ENCODE data around the gene GAS6.

GAS6 gene

GRCh38 chr13:113788413-113789135 is 75.3 kb downstream of the GAS6 start:
- Histone ChIP-seq H3K27me3 (ENCODE audit: insufficient read depth, low read depth, severe bottlenecking) (peaks cover 13% of the 10 kb centered on the region), H3K4me3 (ENCODE audit: low read depth, low read length) (no peak overlapping the region), H3K9me3 (ENCODE audit: severe bottlenecking) (peaks cover 6% of the 10 kb centered on the region), H3K36me3 (no peaks in the 10 kb centered on the region), H3K27ac (no peak overlapping the region)
- no peak for DNase-seq
- no peak for TF ChIP-seq CTCF (IDR thresholded peaks at IDR 0.05; ENCODE audit: low read depth, low read length)

DNA sequence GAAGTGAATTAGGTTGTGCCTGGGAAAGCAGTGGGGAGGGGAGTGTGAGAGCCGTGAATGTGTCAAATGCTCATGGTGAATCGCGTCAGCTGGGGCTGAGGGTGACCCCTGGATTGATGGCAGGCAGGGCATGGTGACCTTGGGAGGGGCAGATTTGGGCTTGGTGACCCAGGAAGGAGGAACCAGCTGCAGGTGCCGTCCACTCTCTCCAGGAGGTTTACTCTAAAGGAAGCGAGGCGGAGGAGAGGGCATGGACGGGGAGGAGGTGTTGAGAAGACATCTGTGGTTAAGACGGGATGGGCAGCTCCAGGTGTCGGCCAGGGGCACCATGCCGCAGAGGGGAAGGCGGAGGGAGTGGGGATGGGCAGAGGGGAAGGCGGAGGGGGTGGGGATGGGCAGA is 76.2 kb downstream of the GAS6 start:
- Histone ChIP-seq H3K4me3 (ENCODE audit: low read depth, low read length) (no peak overlapping the region), H3K36me3 (no peaks in the 10 kb centered on the region), H3K27ac (no peak overlapping the region), H3K9me3 (ENCODE audit: severe bottlenecking) (peaks cover 6% of the 10 kb centered on the region), H3K27me3 (ENCODE audit: insufficient read depth, low read depth, severe bottlenecking) (peaks cover 13% of the 10 kb centered on the region)
- DNase-seq, result no peak
- no peak for TF ChIP-seq CTCF (IDR thresholded peaks at IDR 0.05; ENCODE audit: low read depth, low read length)

GRCh38 chr13:113786262-113786841 is 77.5 kb downstream of the GAS6 start:
- H3K9me3 ChIP-seq (ENCODE audit: severe bottlenecking), result peaks cover 6% of the 10 kb centered on the region
- H3K27me3 ChIP-seq (ENCODE audit: insufficient read depth, low read depth, severe bottlenecking), result peaks cover 13% of the 10 kb centered on the region
- no peak overlapping the region for H3K27ac ChIP-seq
- no peak for TF ChIP-seq CTCF (IDR thresholded peaks at IDR 0.05; ENCODE audit: low read depth, low read length)
- no peak for DNase-seq
- no peaks in the 10 kb centered on the region for H3K36me3 ChIP-seq
- H3K4me3 ChIP-seq (ENCODE audit: low read depth, low read length), result no peak overlapping the region

- Histone ChIP-seq H3K27me3 (ENCODE audit: insufficient read depth, low read depth, severe bottlenecking) (peaks cover 13% of the 10 kb centered on the region), H3K4me3 (ENCODE audit: low read depth, low read length) (no peak overlapping the region), H3K9me3 (ENCODE audit: severe bottlenecking) (peaks cover 6% of the 10 kb centered on the region), H3K27ac (no peak overlapping the region), H3K36me3 (no peaks in the 10 kb centered on the region)
- no peak for DNase-seq
- no peak for TF ChIP-seq CTCF (IDR thresholded peaks at IDR 0.05; ENCODE audit: low read depth, low read length)
These were observed 78.5 kb downstream of the GAS6 start for GRCh38 chr13:113785051-113786010.

DNA sequence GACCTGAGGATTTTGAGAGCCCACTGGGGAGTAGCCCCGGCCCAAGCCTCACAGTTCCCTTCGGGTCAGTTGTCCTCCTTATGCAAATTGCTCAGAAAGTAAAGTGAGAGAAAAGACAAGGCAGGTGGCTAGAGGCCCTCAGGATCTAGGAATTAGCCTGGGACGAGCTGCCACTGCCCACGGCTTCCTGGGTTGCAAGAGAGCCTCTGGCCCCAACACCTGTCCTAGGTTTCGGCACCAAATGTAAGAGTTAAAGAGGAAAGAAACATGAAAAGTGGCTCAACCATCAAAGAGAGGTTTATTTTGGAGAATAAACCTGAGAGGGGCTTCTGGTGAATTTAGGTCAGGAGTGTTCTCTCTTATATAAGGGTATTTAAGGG is 79.2 kb downstream of the GAS6 start:
- H3K27ac ChIP-seq, result no peak overlapping the region
- TF ChIP-seq CTCF (IDR thresholded peaks at IDR 0.05; ENCODE audit: low read depth, low read length), result no peak
- no peak for DNase-seq
- no peak overlapping the region for H3K4me3 ChIP-seq (ENCODE audit: low read depth, low read length)
- H3K9me3 ChIP-seq (ENCODE audit: severe bottlenecking), result peaks cover 6% of the 10 kb centered on the region
- peaks cover 13% of the 10 kb centered on the region for H3K27me3 ChIP-seq (ENCODE audit: insufficient read depth, low read depth, severe bottlenecking)
- H3K36me3 ChIP-seq, result no peaks in the 10 kb centered on the region

Data from WERI-Rb-1 (cell line).